Fibroblast of lung (primary cell): ENCODE results near the gene SCN1A. TPM values are rescaled to one million over a fixed set of nuclear protein-coding genes. Genes with fewer than 3 reads are reported as not detected.

ENCODE experiments used
- DNase-seq, 2 donors: peaks; one replicate each; pipeline versions ENCODE4 v3.0.0 to v3.0.0-alpha.2; 2010; ENCODE audit warnings: low read depth in 2 of 2
- H2AFZ ChIP-seq: 2 replicates; pipeline ENCODE4 v1.5.1; 2012; ENCODE audit warnings: low read length, control low read depth, inconsistent platforms
- H3K27ac ChIP-seq: 2 replicates; pipeline ENCODE4 v1.5.1; 2011; ENCODE audit warnings: low read length, control low read depth; ENCODE audit not compliant: insufficient read depth
- H3K27me3 ChIP-seq: 2 replicates; pipeline ENCODE4 v1.5.1; 2011; ENCODE audit warnings: mild to moderate bottlenecking, low read length; ENCODE audit not compliant: control insufficient read depth, insufficient read depth
- H3K36me3 ChIP-seq: 2 replicates; pipeline ENCODE4 v1.5.1; 2011; ENCODE audit warnings: low read length; ENCODE audit not compliant: control insufficient read depth, insufficient read depth
- H3K4me1 ChIP-seq: 2 replicates; pipeline ENCODE4 v1.5.1; 2011; ENCODE audit warnings: low read length; ENCODE audit not compliant: control insufficient read depth, insufficient read depth; ENCODE audit errors: extremely low read depth
- H3K4me2 ChIP-seq: 2 replicates; pipeline ENCODE4 v1.5.1; 2011; ENCODE audit warnings: low read length, control low read depth; ENCODE audit not compliant: insufficient read depth; ENCODE audit errors: extremely low read depth
- H3K4me3 ChIP-seq, 4 experiments: fragments of 200-600 bp in 1 of 4; sonication (generic) in 1 of 4; replicated peaks in 1 of 4; 2 replicates each; pipeline ENCODE4 v1.5.1; 2011 to 2016; ENCODE audit warnings: low read length in 4 of 4, low read depth in 3 of 4, mild to moderate bottlenecking in 3 of 4, control low read depth in 2 of 4, inconsistent platforms in 1 of 4, mixed read lengths in 1 of 4; ENCODE audit not compliant: insufficient read depth in 1 of 4; ENCODE audit errors: control extremely low read depth in 1 of 4
- H3K79me2 ChIP-seq: 2 replicates; pipeline ENCODE4 v1.5.1; 2012; ENCODE audit warnings: mild to moderate bottlenecking, low read length, inconsistent platforms; ENCODE audit not compliant: control insufficient read depth, insufficient read depth
- H3K9ac ChIP-seq: 2 replicates; pipeline ENCODE4 v1.5.1; 2011; ENCODE audit warnings: mild to moderate bottlenecking, low read length, control low read depth; ENCODE audit not compliant: insufficient read depth
- H3K9me3 ChIP-seq: 2 replicates; pipeline ENCODE4 v1.5.1; 2012; ENCODE audit warnings: low read depth, low read length; ENCODE audit not compliant: control insufficient read depth, insufficient read depth
- H4K20me1 ChIP-seq: 2 replicates; pipeline ENCODE4 v1.5.1; 2011; ENCODE audit warnings: low read length; ENCODE audit not compliant: control insufficient read depth, insufficient read depth; ENCODE audit errors: extremely low read depth
- EZH2 ChIP-seq: IDR thresholded peaks from 2 replicates; pipeline ENCODE4 v1.5.1; 2012; ENCODE audit warnings: low read length, control low read depth, mild to moderate bottlenecking; ENCODE audit errors: missing control alignments
- polyA plus RNA-seq, 2 donors: library from polyadenylated mRNA; depleted of rRNA in 1 of 2; stranded (reverse) in 1 of 2; unstranded in 1 of 2; fragments of >200 nt; gene quantifications; 2 replicates each; pipeline ENCODE4 v1.2.1, GENCODE V29; 2011 to 2012; ENCODE audit warnings: missing spikeins in 1 of 2
- total RNA-seq: library from RNA; depleted of rRNA; stranded (reverse); fragments of >200 nt; gene quantifications from 2 replicates; pipeline ENCODE4 v1.2.1, GENCODE V29; 2014
- TF ChIP-seq, protein P1 (sequence below), 2 donors: IDR thresholded peaks in 1 of 2; conservative IDR thresholded peaks in 1 of 2; 1 replicate in 1 of 2; 2 replicates in 1 of 2; pipeline ENCODE4 v1.5.1; 2011 to 2012; ENCODE audit warnings: low read length in 2 of 2, control low read depth in 1 of 2, inconsistent platforms in 1 of 2, low read depth in 1 of 2, mild to moderate bottlenecking in 1 of 2

SCN1A gene
- total and polyA plus RNA-seq, 2 donors (not counting 1 experiment from before 2014, with no cell fraction given): 0.05 to 0.50 TPM

DNA sequence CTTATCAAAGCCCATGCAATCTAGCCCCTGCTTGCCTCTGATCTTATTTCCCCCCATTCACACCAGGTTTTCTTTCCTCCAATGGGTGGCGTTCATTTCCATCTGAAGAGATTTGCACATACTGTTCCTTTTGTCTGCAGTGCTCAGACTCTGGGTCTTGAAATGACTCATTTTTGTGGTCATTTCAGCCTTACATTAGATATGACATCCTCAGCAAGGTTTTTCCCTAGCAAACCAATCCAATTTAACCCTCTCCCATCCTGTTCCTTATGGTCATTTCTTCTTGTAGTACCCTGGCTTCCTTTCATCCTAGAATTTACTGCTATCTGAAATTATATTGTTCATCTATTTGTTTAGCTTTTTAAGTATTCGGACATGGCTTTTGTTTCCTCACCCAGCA is 42.5 kb upstream of the SCN1A start:
- H3K27ac ChIP-seq: no peak overlapping the region
- no peak for TF ChIP-seq EZH2
- TF ChIP-seq, protein P1, sequence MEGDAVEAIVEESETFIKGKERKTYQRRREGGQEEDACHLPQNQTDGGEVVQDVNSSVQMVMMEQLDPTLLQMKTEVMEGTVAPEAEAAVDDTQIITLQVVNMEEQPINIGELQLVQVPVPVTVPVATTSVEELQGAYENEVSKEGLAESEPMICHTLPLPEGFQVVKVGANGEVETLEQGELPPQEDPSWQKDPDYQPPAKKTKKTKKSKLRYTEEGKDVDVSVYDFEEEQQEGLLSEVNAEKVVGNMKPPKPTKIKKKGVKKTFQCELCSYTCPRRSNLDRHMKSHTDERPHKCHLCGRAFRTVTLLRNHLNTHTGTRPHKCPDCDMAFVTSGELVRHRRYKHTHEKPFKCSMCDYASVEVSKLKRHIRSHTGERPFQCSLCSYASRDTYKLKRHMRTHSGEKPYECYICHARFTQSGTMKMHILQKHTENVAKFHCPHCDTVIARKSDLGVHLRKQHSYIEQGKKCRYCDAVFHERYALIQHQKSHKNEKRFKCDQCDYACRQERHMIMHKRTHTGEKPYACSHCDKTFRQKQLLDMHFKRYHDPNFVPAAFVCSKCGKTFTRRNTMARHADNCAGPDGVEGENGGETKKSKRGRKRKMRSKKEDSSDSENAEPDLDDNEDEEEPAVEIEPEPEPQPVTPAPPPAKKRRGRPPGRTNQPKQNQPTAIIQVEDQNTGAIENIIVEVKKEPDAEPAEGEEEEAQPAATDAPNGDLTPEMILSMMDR (conservative IDR thresholded peaks at IDR 0.05 in 1 of 2, IDR thresholded peaks at IDR 0.05 in 1 of 2; ENCODE audit: low read depth in 1 of 2, low read length in 2 of 2): no peak
- no peak overlapping the region for H3K9ac ChIP-seq
- no peak overlapping the region for H3K4me2 ChIP-seq
- H4K20me1 ChIP-seq: no peaks in the 10 kb centered on the region
- no peaks in the 10 kb centered on the region for H3K36me3 ChIP-seq
- peak; percentile 54 to 75 for DNase-seq
- H3K9me3 ChIP-seq: no peaks in the 10 kb centered on the region
- H3K4me1 ChIP-seq: no peaks in the 10 kb centered on the region
- no peaks in the 10 kb centered on the region for H3K79me2 ChIP-seq
- H2AFZ ChIP-seq: no peak overlapping the region
- no peak overlapping the region for H3K4me3 ChIP-seq
- H3K27me3 ChIP-seq: no peaks in the 10 kb centered on the region

DNA sequence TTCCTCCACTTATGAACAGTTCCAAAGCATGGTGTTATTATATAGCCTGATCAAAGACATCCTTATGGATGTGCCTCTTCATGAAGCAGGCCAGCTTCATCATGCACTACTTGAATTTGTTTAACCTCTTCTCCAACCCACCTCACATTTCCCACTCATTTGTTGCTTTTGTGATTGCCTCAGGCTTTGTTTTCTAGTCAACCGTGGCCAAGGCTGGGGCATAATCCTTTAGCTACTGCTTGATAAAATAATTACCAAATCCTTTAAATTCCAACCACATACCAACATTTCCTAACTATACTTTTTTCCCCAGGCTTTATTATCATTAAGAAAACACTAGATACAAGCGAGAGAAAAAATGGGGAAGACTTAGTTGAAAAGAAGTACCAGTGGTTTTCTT is 39.6 kb upstream of the SCN1A start:
- no peak overlapping the region for H3K4me3 ChIP-seq
- H3K27ac ChIP-seq: no peak overlapping the region
- H3K27me3 ChIP-seq: no peaks in the 10 kb centered on the region
- H3K4me1 ChIP-seq: no peaks in the 10 kb centered on the region
- H4K20me1 ChIP-seq: no peaks in the 10 kb centered on the region
- no peaks in the 10 kb centered on the region for H3K9me3 ChIP-seq
- H3K36me3 ChIP-seq: no peaks in the 10 kb centered on the region
- no peaks in the 10 kb centered on the region for H3K79me2 ChIP-seq
- no peak for TF ChIP-seq EZH2
- TF ChIP-seq, protein P1 (conservative IDR thresholded peaks at IDR 0.05 in 1 of 2, IDR thresholded peaks at IDR 0.05 in 1 of 2; ENCODE audit: low read depth in 1 of 2, low read length in 2 of 2): no peak
- peak in 1 of 2 donors; percentile 74 for DNase-seq
- H3K9ac ChIP-seq: no peak overlapping the region
- H2AFZ ChIP-seq: no peak overlapping the region
- no peak overlapping the region for H3K4me2 ChIP-seq

DNA sequence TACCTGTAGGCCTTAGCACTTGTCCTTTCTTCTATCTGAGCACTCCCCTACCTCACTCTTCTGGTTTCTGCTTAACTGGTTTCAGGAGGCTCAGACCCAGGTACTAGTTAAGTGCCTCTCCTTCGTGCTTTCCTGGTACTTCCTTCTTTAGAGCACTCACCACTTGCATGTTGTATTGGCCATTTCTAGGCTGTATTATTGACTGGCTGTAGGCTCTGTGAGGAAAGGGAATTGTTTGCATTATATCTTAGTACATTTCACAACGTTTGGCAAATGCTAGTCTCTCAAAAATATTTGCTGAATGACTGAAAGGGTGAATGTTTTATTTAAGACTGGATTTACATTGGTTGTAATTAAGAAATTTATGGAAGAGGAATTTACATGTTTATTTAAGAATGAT is 36.0 kb upstream of the SCN1A start:
- no peak overlapping the region for H2AFZ ChIP-seq
- no peak overlapping the region for H3K9ac ChIP-seq
- TF ChIP-seq EZH2: no peak
- TF ChIP-seq, protein P1 (conservative IDR thresholded peaks at IDR 0.05 in 1 of 2, IDR thresholded peaks at IDR 0.05 in 1 of 2; ENCODE audit: low read depth in 1 of 2, low read length in 2 of 2): no peak
- H3K4me3 ChIP-seq: no peak overlapping the region
- H3K9me3 ChIP-seq: no peaks in the 10 kb centered on the region
- DNase-seq: peak in 1 of 2 donors; percentile 65
- H3K4me1 ChIP-seq: no peaks in the 10 kb centered on the region
- no peaks in the 10 kb centered on the region for H3K27me3 ChIP-seq
- no peaks in the 10 kb centered on the region for H4K20me1 ChIP-seq
- no peak overlapping the region for H3K27ac ChIP-seq
- H3K4me2 ChIP-seq: no peak overlapping the region
- H3K79me2 ChIP-seq: no peaks in the 10 kb centered on the region
- H3K36me3 ChIP-seq: no peaks in the 10 kb centered on the region
